Esophagus squamous epithelium (tissue), 4 donors: ENCODE results near the gene DHRSX.

Source experiments
- CTCF ChIP-seq, 6 experiments: fragments of 450-650 bp in 4 of 6; fragments of 200-600 bp in 2 of 6; sonication (generic) in 2 of 6; IDR thresholded peaks; one replicate each; pipeline ENCODE4 v1.5.1; 2016 to 2019; ENCODE audit warnings: antibody characterized with exemption in 6 of 6, mild to moderate bottlenecking in 4 of 6, moderate library complexity in 4 of 6
- POLR2A ChIP-seq, 4 donors: fragments of 450-650 bp; IDR thresholded peaks; one replicate each; pipeline ENCODE4 v1.6.1; 2017; ENCODE audit warnings: antibody characterized with exemption in 4 of 4, mild to moderate bottlenecking in 4 of 4, moderate library complexity in 3 of 4

- no peak for TF ChIP-seq CTCF (IDR thresholded peaks at IDR 0.05)
- TF ChIP-seq POLR2A (IDR thresholded peaks at IDR 0.05) = no peak
Measured at GRCh38 chrX:2226182-2226581, 274.6 kb downstream of the DHRSX start.
